ENCODE results near the gene FSTL4. TPM values are rescaled to one million over a fixed set of nuclear protein-coding genes. Genes with fewer than 3 reads are reported as not detected.

Gene FSTL4
- total RNA-seq, 2 experiments from 2014 or later, result not detected

- DNase-seq (ENCODE audit: low spot score), result no peak
- CTCF ChIA-PET (ENCODE audit: unreplicated experiment), result no interaction called here
- Histone ChIP-seq H3K4me2 (ENCODE audit: low read length) (no peak overlapping the region), H3K9me2 (ENCODE audit: insufficient read depth, low read length) (no peaks in the 10 kb centered on the region), H3K27ac (ENCODE audit: low read depth, low read length, poor library complexity, severe bottlenecking) (no peak overlapping the region), H3K79me2 (ENCODE audit: insufficient read depth, low read depth, low read length) (no peaks in the 10 kb centered on the region), H3K36me3 (ENCODE audit: insufficient read depth, low read length) (no peaks in the 10 kb centered on the region), H2AFZ (ENCODE audit: low read length) (no peak overlapping the region), H3K4me3 (ENCODE audit: low read depth, low read length, poor library complexity, severe bottlenecking) (no peak overlapping the region), H3K4me1 (ENCODE audit: insufficient read depth, low read length, poor library complexity, severe bottlenecking) (no peaks in the 10 kb centered on the region), H3K9me3 (ENCODE audit: low read length) (no peaks in the 10 kb centered on the region), H4K20me1 (ENCODE audit: insufficient read depth, low read length) (no peaks in the 10 kb centered on the region)
- TF ChIP-seq EZH2phosphoT487 (IDR thresholded peaks at IDR 0.05; ENCODE audit: borderline replicate concordance, low read depth, low read length) (no peak), CTCF (conservative IDR thresholded peaks at IDR 0.05; ENCODE audit: low read length) (no peak)
- POLR2A ChIA-PET, result no interaction called here
- no TSS peak for BruUV-seq (replicated peaks)
- intact Hi-C loops (cut with micrococcal nuclease; ENCODE audit: unreplicated experiment), result no loop called here
Measured at GRCh38 chr5:133603711-133604110, 8.6 kb downstream of the FSTL4 start.

GRCh38 chr5:133602835-133603380 lies 9.4 kb downstream of the FSTL4 start:
- DNase-seq (ENCODE audit: low spot score), result no peak
- Histone ChIP-seq H3K9me3 (ENCODE audit: low read length) (no peaks in the 10 kb centered on the region), H4K20me1 (ENCODE audit: insufficient read depth, low read length) (no peaks in the 10 kb centered on the region), H2AFZ (ENCODE audit: low read length) (no peak overlapping the region), H3K4me3 (ENCODE audit: low read depth, low read length, poor library complexity, severe bottlenecking) (no peak overlapping the region), H3K9me2 (ENCODE audit: insufficient read depth, low read length) (no peaks in the 10 kb centered on the region), H3K36me3 (ENCODE audit: insufficient read depth, low read length) (no peaks in the 10 kb centered on the region), H3K4me2 (ENCODE audit: low read length) (no peak overlapping the region), H3K27ac (ENCODE audit: low read depth, low read length, poor library complexity, severe bottlenecking) (no peak overlapping the region), H3K79me2 (ENCODE audit: insufficient read depth, low read depth, low read length) (no peaks in the 10 kb centered on the region), H3K4me1 (ENCODE audit: insufficient read depth, low read length, poor library complexity, severe bottlenecking) (no peaks in the 10 kb centered on the region)
- no TSS peak for BruUV-seq (replicated peaks)
- intact Hi-C loops (cut with micrococcal nuclease; ENCODE audit: unreplicated experiment), result no loop called here
- ChIA-PET POLR2A (no interaction called here), CTCF (ENCODE audit: unreplicated experiment) (no interaction called here)
- TF ChIP-seq CTCF (conservative IDR thresholded peaks at IDR 0.05; ENCODE audit: low read length) (no peak), EZH2phosphoT487 (IDR thresholded peaks at IDR 0.05; ENCODE audit: borderline replicate concordance, low read depth, low read length) (no peak)

- no peak for TF ChIP-seq EZH2phosphoT487 (IDR thresholded peaks at IDR 0.05; ENCODE audit: borderline replicate concordance, low read depth, low read length)
- ChIA-PET CTCF (ENCODE audit: unreplicated experiment) (no interaction called here), POLR2A (no interaction called here)
- H3K4me1 ChIP-seq (ENCODE audit: insufficient read depth, low read length, poor library complexity, severe bottlenecking), result no peaks in the 10 kb centered on the region
- no peak overlapping the region for H3K27ac ChIP-seq (ENCODE audit: low read depth, low read length, poor library complexity, severe bottlenecking)
- intact Hi-C loops (cut with micrococcal nuclease; ENCODE audit: unreplicated experiment), result no loop called here
- no peak overlapping the region for H2AFZ ChIP-seq (ENCODE audit: low read length)
- no peak overlapping the region for H3K4me3 ChIP-seq (ENCODE audit: low read depth, low read length, poor library complexity, severe bottlenecking)
- no peaks in the 10 kb centered on the region for H3K79me2 ChIP-seq (ENCODE audit: insufficient read depth, low read depth, low read length)
- H3K4me2 ChIP-seq (ENCODE audit: low read length), result no peak overlapping the region
- no peaks in the 10 kb centered on the region for H3K9me3 ChIP-seq (ENCODE audit: low read length)
- no peaks in the 10 kb centered on the region for H3K9me2 ChIP-seq (ENCODE audit: insufficient read depth, low read length)
- no peak for DNase-seq (ENCODE audit: low spot score)
- BruUV-seq (replicated peaks), result no TSS peak
- no peaks in the 10 kb centered on the region for H4K20me1 ChIP-seq (ENCODE audit: insufficient read depth, low read length)
- H3K36me3 ChIP-seq (ENCODE audit: insufficient read depth, low read length), result no peaks in the 10 kb centered on the region
Measured at GRCh38 chr5:133599600-133599999, 12.7 kb downstream of the FSTL4 start.
